Lower lobe of right lung (tissue), 2 donors: ENCODE results near the gene GFRA1. TPM values are rescaled to one million over a fixed set of nuclear protein-coding genes. Genes with fewer than 3 reads are reported as not detected.

Experiments used
- ATAC-seq, 2 donors: fragments of 200-7000 bp; cut with Tn5 transposase; one replicate each; pipeline ENCODE4 v1.9.1; 2020 to 2022; ENCODE audit warnings: mild to moderate bottlenecking in 2 of 2, moderate library complexity in 2 of 2
- DNase-seq: peaks from one replicate; pipeline ENCODE4 v3.0.0-alpha.2; 2020
- H3K27ac ChIP-seq: fragments of 200-600 bp; one replicate; pipeline ENCODE4 v1.8.0; 2022
- H3K27me3 ChIP-seq: fragments of 200-600 bp; one replicate; pipeline ENCODE4 v1.8.0; 2022; ENCODE audit warnings: low read depth
- H3K36me3 ChIP-seq: fragments of 200-600 bp; one replicate; pipeline ENCODE4 v1.8.0; 2022; ENCODE audit warnings: mild to moderate bottlenecking
- H3K4me1 ChIP-seq: fragments of 200-600 bp; one replicate; pipeline ENCODE4 v1.8.0; 2022
- H3K4me3 ChIP-seq: fragments of 200-600 bp; one replicate; pipeline ENCODE4 v1.8.0; 2022; ENCODE audit warnings: mild to moderate bottlenecking
- H3K9me3 ChIP-seq: fragments of 200-600 bp; one replicate; pipeline ENCODE4 v1.8.0; 2022
- intact Hi-C: fragments of 100-400 bp; cut with DNase I; formaldehyde crosslinking; loops from one replicate; pipeline ENCODE4 v1.11.0; 2022
- total RNA-seq: library from RNA; stranded (reverse); fragmentation: NEBNext Ultra II Directional; extraction: Animal tissue kit (Norgen Biotek cat#: 25700); gene quantifications from one replicate; pipeline ENCODE4 v1.2.1, GENCODE V29; 2021
- TF ChIP-seq, protein P1 (sequence below): fragments of 200-600 bp; IDR thresholded peaks from one replicate; pipeline ENCODE4 v1.8.0; 2022; ENCODE audit warnings: antibody characterized with exemption, mild to moderate bottlenecking
- donor health status: DM: no; HTN: yes; CAD: no; lungs with severe emphysema.

Gene GFRA1
- total RNA-seq, 1 donor from 2014 or later: 9.8 TPM

- Histone ChIP-seq H3K4me3 (no peak overlapping the region), H3K27me3 (no peaks in the 10 kb centered on the region), H3K27ac (no peak overlapping the region), H3K36me3 (no peaks in the 10 kb centered on the region), H3K4me1 (no peaks in the 10 kb centered on the region), H3K9me3 (no peaks in the 10 kb centered on the region)
- TF ChIP-seq, protein P1, sequence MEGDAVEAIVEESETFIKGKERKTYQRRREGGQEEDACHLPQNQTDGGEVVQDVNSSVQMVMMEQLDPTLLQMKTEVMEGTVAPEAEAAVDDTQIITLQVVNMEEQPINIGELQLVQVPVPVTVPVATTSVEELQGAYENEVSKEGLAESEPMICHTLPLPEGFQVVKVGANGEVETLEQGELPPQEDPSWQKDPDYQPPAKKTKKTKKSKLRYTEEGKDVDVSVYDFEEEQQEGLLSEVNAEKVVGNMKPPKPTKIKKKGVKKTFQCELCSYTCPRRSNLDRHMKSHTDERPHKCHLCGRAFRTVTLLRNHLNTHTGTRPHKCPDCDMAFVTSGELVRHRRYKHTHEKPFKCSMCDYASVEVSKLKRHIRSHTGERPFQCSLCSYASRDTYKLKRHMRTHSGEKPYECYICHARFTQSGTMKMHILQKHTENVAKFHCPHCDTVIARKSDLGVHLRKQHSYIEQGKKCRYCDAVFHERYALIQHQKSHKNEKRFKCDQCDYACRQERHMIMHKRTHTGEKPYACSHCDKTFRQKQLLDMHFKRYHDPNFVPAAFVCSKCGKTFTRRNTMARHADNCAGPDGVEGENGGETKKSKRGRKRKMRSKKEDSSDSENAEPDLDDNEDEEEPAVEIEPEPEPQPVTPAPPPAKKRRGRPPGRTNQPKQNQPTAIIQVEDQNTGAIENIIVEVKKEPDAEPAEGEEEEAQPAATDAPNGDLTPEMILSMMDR: no peak
- intact Hi-C loops: no loop called here
- DNase-seq (no peak), ATAC-seq (no peak)
These were observed 146.8 kb downstream of the GFRA1 start for GRCh38 chr10:116126239-116126638.

DNA sequence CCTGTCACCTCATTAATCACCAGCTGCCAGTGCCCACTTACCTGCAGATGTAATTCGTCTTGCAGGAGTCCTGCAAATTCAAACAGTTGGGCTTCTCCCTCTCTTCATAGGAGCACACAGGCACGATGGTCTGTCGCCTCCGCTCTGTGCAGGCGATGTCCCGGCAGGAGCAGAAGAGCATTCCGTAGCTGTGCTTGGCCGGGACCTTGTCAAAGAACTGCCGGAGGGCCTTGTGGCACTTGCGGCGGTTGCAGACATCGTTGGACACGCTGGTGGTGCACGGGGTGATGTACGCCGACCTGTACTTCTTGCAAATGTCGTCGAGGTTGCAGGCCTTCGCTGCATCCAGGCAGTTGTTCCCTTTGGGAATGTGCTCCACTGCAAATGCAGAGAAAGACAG, 147.8 kb downstream of the GFRA1 start:
- intact Hi-C loops: no loop called here

DNA sequence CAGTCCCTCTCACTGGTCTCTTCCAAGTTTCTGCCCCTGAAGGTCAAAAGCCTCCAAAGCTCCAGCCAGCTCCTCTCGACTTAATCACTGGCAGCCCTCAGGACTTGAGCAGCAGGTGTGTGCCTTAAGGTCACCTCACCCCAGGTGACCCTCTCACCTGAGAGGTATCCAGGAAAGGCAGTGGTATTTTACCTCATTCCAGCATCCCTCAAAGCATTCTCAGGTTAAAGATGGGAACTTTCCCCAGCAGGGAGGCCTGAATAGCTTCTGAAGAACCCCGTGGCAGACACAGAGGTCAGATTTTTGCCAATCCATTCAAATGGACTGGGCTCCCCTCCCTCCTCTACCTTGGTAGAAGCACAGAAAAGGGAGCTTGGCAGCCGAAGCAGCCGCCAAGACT, 148.2 kb downstream of the GFRA1 start:
- Histone ChIP-seq H3K27ac (no peak overlapping the region), H3K9me3 (no peaks in the 10 kb centered on the region), H3K4me1 (no peaks in the 10 kb centered on the region), H3K4me3 (no peak overlapping the region), H3K36me3 (no peaks in the 10 kb centered on the region), H3K27me3 (no peaks in the 10 kb centered on the region)
- TF ChIP-seq, protein P1: no peak
- no peak for ATAC-seq
- intact Hi-C loops: no loop called here
- no peak for DNase-seq

More for the DNA sequence above, 147.8 kb downstream of the GFRA1 start:
- H3K27me3 ChIP-seq: no peaks in the 10 kb centered on the region
- no peak overlapping the region for H3K4me3 ChIP-seq
- no peaks in the 10 kb centered on the region for H3K36me3 ChIP-seq
- DNase-seq (no peak), ATAC-seq (no peak)
- TF ChIP-seq, protein P1: no peak
- no peaks in the 10 kb centered on the region for H3K4me1 ChIP-seq
- no peaks in the 10 kb centered on the region for H3K9me3 ChIP-seq
- no peak overlapping the region for H3K27ac ChIP-seq

- DNase-seq (no peak), ATAC-seq (no peak)
- Histone ChIP-seq H3K27ac (no peak overlapping the region), H3K9me3 (no peaks in the 10 kb centered on the region), H3K36me3 (no peaks in the 10 kb centered on the region), H3K27me3 (no peaks in the 10 kb centered on the region), H3K4me3 (no peak overlapping the region), H3K4me1 (no peaks in the 10 kb centered on the region)
- TF ChIP-seq, protein P1: no peak
- intact Hi-C loops: no loop called here
These were observed 150.3 kb downstream of the GFRA1 start for GRCh38 chr10:116122664-116123063.

DNA sequence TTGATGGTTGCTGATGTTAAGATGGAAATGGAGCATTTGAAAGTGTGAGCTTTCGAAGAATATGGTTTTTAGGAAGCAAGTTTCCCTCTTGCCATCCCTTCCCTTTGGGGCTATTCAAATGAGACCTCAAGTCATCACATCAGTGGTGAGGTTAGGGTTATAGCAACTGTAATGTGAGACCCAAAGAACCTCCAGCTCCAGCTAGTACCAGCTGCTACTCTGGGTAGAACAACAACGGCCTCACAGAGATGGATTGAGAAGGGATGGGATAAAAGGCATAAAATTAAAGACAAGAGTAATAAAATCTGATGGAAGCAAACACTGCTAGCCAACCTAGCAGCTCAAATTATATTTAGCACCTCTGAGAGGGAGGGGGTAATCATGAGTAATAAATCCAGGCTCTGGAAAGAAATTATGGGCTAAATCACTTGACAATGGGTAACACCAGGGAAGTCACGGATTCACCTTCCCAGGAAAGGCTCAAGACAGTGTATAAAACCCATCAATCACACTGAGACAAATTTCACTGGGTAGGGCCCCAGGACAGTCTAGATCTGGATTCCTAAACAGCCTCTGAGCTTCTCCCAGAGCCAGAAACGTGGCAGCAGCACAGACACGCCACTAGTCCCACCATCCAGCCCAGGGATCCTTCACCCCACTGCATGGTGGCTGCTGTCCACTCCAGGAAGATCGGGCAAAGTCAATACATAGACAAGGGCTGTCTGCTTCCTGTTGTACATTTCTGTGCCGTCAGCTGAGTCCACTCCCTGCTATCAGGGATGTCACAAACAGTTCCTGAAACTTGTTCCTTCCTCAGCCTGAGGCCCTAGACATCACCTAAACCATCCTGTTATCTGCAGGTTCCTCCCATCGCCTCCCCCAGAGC, 151.1 kb downstream of the GFRA1 start:
- DNase-seq (no peak), ATAC-seq (no peak)
- intact Hi-C loops: no loop called here
- Histone ChIP-seq H3K27me3 (no peaks in the 10 kb centered on the region), H3K4me3 (no peak overlapping the region), H3K9me3 (no peaks in the 10 kb centered on the region), H3K36me3 (no peaks in the 10 kb centered on the region), H3K27ac (no peak overlapping the region), H3K4me1 (no peaks in the 10 kb centered on the region)
- TF ChIP-seq, protein P1: no peak
